H9 (cell line): ENCODE results near the gene CALML4. TPM values are rescaled to one million over a fixed set of nuclear protein-coding genes. Genes with fewer than 3 reads are reported as not detected.
A peak's percentile ranks its signal among the peaks of the same experiment; 100 is the strongest.

Experiments used
- DNase-seq: peaks from one replicate; pipeline ENCODE4 v3.0.0-alpha.2; 2017
- H2AFZ ChIP-seq: one replicate; pipeline ENCODE4 v1.6.1; 2013; ENCODE audit warnings: mild to moderate bottlenecking, low read length, control low read depth, moderate library complexity
- H2AK5ac ChIP-seq: 2 replicates; pipeline ENCODE4 v1.6.1; 2013; ENCODE audit warnings: low read length, control low read depth, mixed read lengths; ENCODE audit not compliant: insufficient read length
- H2BK120ac ChIP-seq: one replicate; pipeline ENCODE4 v1.6.1; 2013; ENCODE audit warnings: low read depth, mild to moderate bottlenecking, low read length, control low read depth, inconsistent platforms; ENCODE audit not compliant: poor library complexity, severe bottlenecking
- H2BK12ac ChIP-seq: 2 replicates; pipeline ENCODE4 v1.6.1; 2013; ENCODE audit warnings: low read length, control low read depth, mixed read lengths, low read depth; ENCODE audit not compliant: insufficient read length
- H2BK15ac ChIP-seq: 2 replicates; pipeline ENCODE4 v1.6.1; 2013; ENCODE audit warnings: low read depth, low read length, control low read depth
- H2BK20ac ChIP-seq: one replicate; pipeline ENCODE4 v1.6.1; 2013; ENCODE audit warnings: low read depth, mild to moderate bottlenecking, low read length, control low read depth, inconsistent platforms; ENCODE audit not compliant: poor library complexity, severe bottlenecking
- H2BK5ac ChIP-seq: 2 replicates; pipeline ENCODE4 v1.6.1; 2013; ENCODE audit warnings: low read length, control low read depth, mixed read lengths; ENCODE audit not compliant: insufficient read length
- H3K14ac ChIP-seq: 2 replicates; pipeline ENCODE4 v1.6.1; 2013; ENCODE audit warnings: low read length, control low read depth; ENCODE audit not compliant: insufficient read depth
- H3K18ac ChIP-seq: 2 replicates; pipeline ENCODE4 v1.6.1; 2013; ENCODE audit warnings: low read depth, mild to moderate bottlenecking, mixed read lengths, low read length, control low read depth; ENCODE audit not compliant: insufficient read length
- H3K23ac ChIP-seq: 2 replicates; pipeline ENCODE4 v1.6.1; 2013; ENCODE audit warnings: low read length, control low read depth, mixed read lengths, low read depth; ENCODE audit not compliant: insufficient read length
- H3K23me2 ChIP-seq: 2 replicates; pipeline ENCODE4 v1.6.1; 2013; ENCODE audit warnings: low read depth, mild to moderate bottlenecking, mixed read lengths, low read length, control low read depth; ENCODE audit not compliant: insufficient read length, poor library complexity, severe bottlenecking
- H3K27ac ChIP-seq: 2 replicates; pipeline ENCODE4 v1.5.1; 2013; ENCODE audit warnings: low read length, control low read depth, mixed read lengths, low read depth; ENCODE audit not compliant: insufficient read length
- H3K27me3 ChIP-seq: 2 replicates; pipeline ENCODE4 v1.6.1; 2013; ENCODE audit warnings: low read length, control low read depth, inconsistent platforms; ENCODE audit not compliant: insufficient read depth
- H3K4ac ChIP-seq: 2 replicates; pipeline ENCODE4 v1.6.1; 2013; ENCODE audit warnings: low read depth, mild to moderate bottlenecking, control low read depth, inconsistent platforms, low read length, moderate library complexity
- H3K4me1 ChIP-seq: 2 replicates; pipeline ENCODE4 v1.6.1; 2013; ENCODE audit warnings: low read length, control low read depth, inconsistent platforms; ENCODE audit not compliant: insufficient read depth
- H3K4me2 ChIP-seq: 2 replicates; pipeline ENCODE4 v1.6.1; 2013; ENCODE audit warnings: low read length, control low read depth, mixed read lengths; ENCODE audit not compliant: insufficient read length, insufficient read depth
- H3K56ac ChIP-seq: 2 replicates; pipeline ENCODE4 v1.6.1; 2013; ENCODE audit warnings: low read depth, mild to moderate bottlenecking, mixed read lengths, low read length, control low read depth; ENCODE audit not compliant: insufficient read length
- H3K79me1 ChIP-seq: 2 replicates; pipeline ENCODE4 v1.6.1; 2013; ENCODE audit warnings: low read depth, mild to moderate bottlenecking, moderate library complexity, low read length, control low read depth, inconsistent platforms; ENCODE audit not compliant: insufficient read depth, poor library complexity, severe bottlenecking
- H3K79me2 ChIP-seq: 2 replicates; pipeline ENCODE4 v1.6.1; 2013; ENCODE audit warnings: low read length, control low read depth, inconsistent platforms; ENCODE audit not compliant: insufficient read depth
- H3K9ac ChIP-seq: 2 replicates; pipeline ENCODE4 v1.6.1; 2013; ENCODE audit warnings: low read length, control low read depth, mixed read lengths; ENCODE audit not compliant: insufficient read length; ENCODE audit errors: extremely low read depth
- H3K9me3 ChIP-seq: one replicate; pipeline ENCODE4 v1.6.1; 2013; ENCODE audit warnings: low read depth, low read length, inconsistent platforms; ENCODE audit not compliant: control insufficient read depth
- H3T11ph ChIP-seq: one replicate; pipeline ENCODE4 v1.6.1; 2013; ENCODE audit warnings: mild to moderate bottlenecking, low read length, control low read depth, inconsistent platforms
- H4K20me1 ChIP-seq: one replicate; pipeline ENCODE4 v1.6.1; 2013; ENCODE audit not compliant: control insufficient read depth, insufficient read length, insufficient read depth
- H4K5ac ChIP-seq: 2 replicates; pipeline ENCODE4 v1.6.1; 2013; ENCODE audit warnings: low read depth, mild to moderate bottlenecking, mixed read lengths, low read length, control low read depth; ENCODE audit not compliant: insufficient read length
- H4K8ac ChIP-seq: replicated peaks from 2 replicates; pipeline ENCODE4 v1.6.1; 2013; ENCODE audit warnings: low read length, control low read depth, mixed read lengths, low read depth; ENCODE audit not compliant: insufficient read length
- H4K91ac ChIP-seq: 2 replicates; pipeline ENCODE4 v1.6.1; 2013; ENCODE audit warnings: low read depth, mild to moderate bottlenecking, moderate library complexity, mixed read lengths, low read length, control low read depth; ENCODE audit not compliant: insufficient read length
- H3K27ac Mint-ChIP-seq, 3 experiments: 2 replicates in 2 of 3; 3 replicates in 1 of 3; pipeline ENCODE4 v1.8.0; 2020 to 2021; ENCODE audit warnings: mixed read lengths in 3 of 3, mild to moderate bottlenecking in 1 of 3, moderate library complexity in 1 of 3
- H3K27me3 Mint-ChIP-seq: 2 replicates; pipeline ENCODE4 v1.8.0; 2021; ENCODE audit warnings: low read depth, mild to moderate bottlenecking, moderate library complexity, mixed read lengths
- H3K36me3 Mint-ChIP-seq, 3 experiments: 2 replicates in 2 of 3; 3 replicates in 1 of 3; pipeline ENCODE4 v1.8.0; 2020 to 2021; ENCODE audit warnings: low read depth in 3 of 3, mixed read lengths in 3 of 3; ENCODE audit not compliant: insufficient read depth in 1 of 3
- H3K4me1 Mint-ChIP-seq, 2 experiments: 2 replicates each; pipeline ENCODE4 v1.8.0; 2020; ENCODE audit warnings: mixed read lengths in 2 of 2
- H3K4me3 Mint-ChIP-seq, 2 experiments: 2 replicates in 1 of 2; 3 replicates in 1 of 2; pipeline ENCODE4 v1.8.0; 2020 to 2021; ENCODE audit warnings: mild to moderate bottlenecking in 2 of 2, mixed read lengths in 2 of 2, moderate library complexity in 1 of 2
- H3K9me3 Mint-ChIP-seq, 2 experiments: 2 replicates in 1 of 2; 3 replicates in 1 of 2; pipeline ENCODE4 v1.8.0; 2020; ENCODE audit warnings: mild to moderate bottlenecking in 2 of 2, mixed read lengths in 2 of 2, moderate library complexity in 1 of 2
- WGBS: extraction: QIAGEN DNeasy Blood & Tissue Kit; methylation state at CpG from one replicate; pipeline ENCODE4 v1.1.7; 2013; ENCODE audit warnings: missing lambda C conversion rate, low lambda C conversion rate, mixed read lengths; ENCODE audit not compliant: insufficient read length; ENCODE audit errors: extremely low coverage; 5-methylcytosine and 5-hydroxymethylcytosine counted together
- total RNA-seq: library from RNA; stranded (reverse); gene quantifications from 2 replicates; pipeline ENCODE4 v1.2.1, GENCODE V29; 2021
- TF ChIP-seq, protein P1 (sequence below): fragments of 200-600 bp; sonication (generic); conservative IDR thresholded peaks from 3 replicates; pipeline ENCODE4 v1.8.0; 2021; ENCODE audit warnings: antibody characterized with exemption, mild to moderate bottlenecking

CALML4 gene
- total RNA-seq, 1 experiment from 2014 or later: 11.8 TPM

DNA sequence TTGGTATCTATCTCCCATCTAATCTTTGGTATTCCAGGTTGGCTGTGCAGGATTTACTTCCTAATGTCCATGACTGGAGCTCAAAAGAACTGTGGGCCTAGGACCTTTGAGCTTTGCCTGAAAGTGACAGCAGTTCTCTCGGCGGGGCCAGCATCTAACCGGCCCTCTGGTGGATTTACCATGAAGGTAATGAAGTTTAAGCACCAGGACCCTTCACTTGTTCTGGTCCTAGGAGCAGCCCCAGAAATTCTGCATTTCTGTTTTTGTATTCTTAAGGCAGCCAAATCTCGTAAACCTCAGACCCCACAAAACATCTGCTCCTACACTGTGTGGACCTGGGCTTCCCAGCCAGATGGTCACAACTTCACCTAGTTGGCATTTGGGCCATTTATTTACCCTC, 13.0 kb downstream of the CALML4 start:
- no peak overlapping the region for H4K8ac ChIP-seq
- H2AK5ac ChIP-seq: no peak overlapping the region
- peak overlapping the region in 1 of 3 experiments; percentile 59; a peak in 2 of 7 replicates for H3K27ac Mint-ChIP-seq
- H3K9me3 ChIP-seq: no peaks in the 10 kb centered on the region
- peaks cover 14 to 39% (median 34%) of the 10 kb centered on the region in 3 experiments; a peak in 6 of 7 replicates for H3K36me3 Mint-ChIP-seq
- no peak overlapping the region for H3K56ac ChIP-seq
- H3K79me2 ChIP-seq: no peaks in the 10 kb centered on the region
- H2BK120ac ChIP-seq: no peak overlapping the region
- H2BK15ac ChIP-seq: no peak overlapping the region
- H2AFZ ChIP-seq: no peak overlapping the region
- H3K9me3 Mint-ChIP-seq: no peaks in the 10 kb centered on the region
- H3K4me1 Mint-ChIP-seq: peaks cover 16 to 18% of the 10 kb centered on the region in 2 experiments
- H4K5ac ChIP-seq: no peak overlapping the region
- no peak overlapping the region for H3K4me2 ChIP-seq
- H3K23ac ChIP-seq: no peak overlapping the region
- H3T11ph ChIP-seq: no peak overlapping the region
- H3K14ac ChIP-seq: no peak overlapping the region
- no CpG with 5 or more reads among the region's 4 CpGs for WGBS
- no peaks in the 10 kb centered on the region for H3K27me3 Mint-ChIP-seq
- H2BK20ac ChIP-seq: no peak overlapping the region
- H3K4me3 Mint-ChIP-seq: no peak overlapping the region
- no peaks in the 10 kb centered on the region for H4K20me1 ChIP-seq
- H2BK12ac ChIP-seq: no peak overlapping the region
- no peaks in the 10 kb centered on the region; the same call in 1 of the 2 replicates for H3K4me1 ChIP-seq
- H3K27me3 ChIP-seq: no peaks in the 10 kb centered on the region
- H3K18ac ChIP-seq: no peak overlapping the region
- no peak overlapping the region for H2BK5ac ChIP-seq
- H3K4ac ChIP-seq: no peak overlapping the region
- H3K9ac ChIP-seq: no peak overlapping the region
- no peak overlapping the region for H3K27ac ChIP-seq
- TF ChIP-seq, protein P1, sequence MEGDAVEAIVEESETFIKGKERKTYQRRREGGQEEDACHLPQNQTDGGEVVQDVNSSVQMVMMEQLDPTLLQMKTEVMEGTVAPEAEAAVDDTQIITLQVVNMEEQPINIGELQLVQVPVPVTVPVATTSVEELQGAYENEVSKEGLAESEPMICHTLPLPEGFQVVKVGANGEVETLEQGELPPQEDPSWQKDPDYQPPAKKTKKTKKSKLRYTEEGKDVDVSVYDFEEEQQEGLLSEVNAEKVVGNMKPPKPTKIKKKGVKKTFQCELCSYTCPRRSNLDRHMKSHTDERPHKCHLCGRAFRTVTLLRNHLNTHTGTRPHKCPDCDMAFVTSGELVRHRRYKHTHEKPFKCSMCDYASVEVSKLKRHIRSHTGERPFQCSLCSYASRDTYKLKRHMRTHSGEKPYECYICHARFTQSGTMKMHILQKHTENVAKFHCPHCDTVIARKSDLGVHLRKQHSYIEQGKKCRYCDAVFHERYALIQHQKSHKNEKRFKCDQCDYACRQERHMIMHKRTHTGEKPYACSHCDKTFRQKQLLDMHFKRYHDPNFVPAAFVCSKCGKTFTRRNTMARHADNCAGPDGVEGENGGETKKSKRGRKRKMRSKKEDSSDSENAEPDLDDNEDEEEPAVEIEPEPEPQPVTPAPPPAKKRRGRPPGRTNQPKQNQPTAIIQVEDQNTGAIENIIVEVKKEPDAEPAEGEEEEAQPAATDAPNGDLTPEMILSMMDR: peak; percentile 17; the same call in 2 of the 3 replicates
- no peaks in the 10 kb centered on the region for H3K23me2 ChIP-seq
- H3K79me1 ChIP-seq: no peaks in the 10 kb centered on the region
- H4K91ac ChIP-seq: no peak overlapping the region
- no peak for DNase-seq
